GM12878 (cell line): ENCODE measurements around the gene OVOL3. TPM values are rescaled to one million over a fixed set of nuclear protein-coding genes. Genes with fewer than 3 reads are reported as not detected.

Source experiments
- ATAC-seq: fragments of 200-7000 bp; cut with Tn5 transposase; 3 replicates; pipeline ENCODE4 v1.9.1; 2020; ENCODE audit warnings: mild to moderate bottlenecking, moderate library complexity
- BruUV-seq: library from RNA; stranded (reverse); fragments of 400-500 nt; replicated peaks from 2 replicates; lab custom pipeline; 2021; lab: Mats Ljungman, UMichigan
- CTCF ChIA-PET: fragments of 300-600 bp; sonication (Branson Sonifier 250); formaldehyde crosslinking; extraction: SDS; loops from one replicate; lab custom pipeline; 2021; ENCODE audit warnings: inconsistent platforms; lab: Yijun Ruan, JAX
- POLR2A ChIA-PET: fragments of 350-600 bp; formaldehyde crosslinking; extraction: SDS; loops from one replicate; lab custom pipeline; 2021; ENCODE audit warnings: inconsistent platforms; lab: Charles Lee
- RAD21 ChIA-PET: fragments of 300-600 bp; sonication (Branson Sonifier 250); formaldehyde crosslinking; loops from one replicate; lab custom pipeline; 2023; ENCODE audit warnings: antibody characterized with exemption; ENCODE audit not compliant: unreplicated experiment; lab: Charles Lee
- SMC1A ChIA-PET: fragments of 300-600 bp; sonication (Branson Sonifier 250); formaldehyde crosslinking; loops from one replicate; lab custom pipeline; 2023; ENCODE audit not compliant: unreplicated experiment, uncharacterized antibody; lab: Charles Lee
- DNase-seq: peaks from one replicate; pipeline ENCODE4 v3.0.0-alpha.2; 2011; ENCODE audit warnings: low read depth, low spot score
- FAIRE-seq: peaks from 3 replicates; lab custom pipeline; 2011; peaks lifted over from hg19 to GRCh38; lab: Jason Lieb, UNC
- H2AFZ ChIP-seq: 2 replicates; pipeline ENCODE4 v1.6.0; 2011; ENCODE audit warnings: low read depth, low read length, control low read depth; ENCODE audit not compliant: control insufficient read depth
- H3K27ac ChIP-seq: 2 replicates; pipeline ENCODE4 v1.5.1; 2011; ENCODE audit warnings: control low read depth; ENCODE audit not compliant: control insufficient read depth, insufficient read depth
- H3K27me3 ChIP-seq, 2 experiments: replicated peaks in 1 of 2; 2 replicates each; pipeline versions ENCODE4 v1.6.0 to v1.6.1; 2011; ENCODE audit warnings: low read length in 1 of 2; ENCODE audit not compliant: control insufficient read depth in 2 of 2, insufficient read depth in 2 of 2
- H3K36me3 ChIP-seq, 2 experiments: 2 replicates each; pipeline ENCODE4 v1.5.1; 2011; ENCODE audit warnings: low read length in 1 of 2; ENCODE audit not compliant: control insufficient read depth in 2 of 2, insufficient read depth in 2 of 2
- H3K4me1 ChIP-seq: 2 replicates; pipeline ENCODE4 v1.6.1; 2011; ENCODE audit warnings: mild to moderate bottlenecking, low read length, moderate library complexity, mixed read lengths; ENCODE audit not compliant: control insufficient read depth, insufficient read depth
- H3K4me2 ChIP-seq: 2 replicates; pipeline ENCODE4 v1.6.0; 2011; ENCODE audit warnings: control low read depth; ENCODE audit not compliant: control insufficient read depth, insufficient read depth
- H3K4me3 ChIP-seq: fragments of 200-600 bp; sonication (generic); 2 replicates; pipeline ENCODE4 v1.5.1; 2016
- H3K79me2 ChIP-seq: 2 replicates; pipeline ENCODE4 v1.6.0; 2011; ENCODE audit warnings: low read length; ENCODE audit not compliant: control insufficient read depth, insufficient read depth
- H3K9ac ChIP-seq: 2 replicates; pipeline ENCODE4 v1.8.0; 2011; ENCODE audit warnings: low read length, control low read depth, mixed read lengths; ENCODE audit not compliant: control insufficient read depth, insufficient read depth
- H3K9me3 ChIP-seq: replicated peaks from 3 replicates; pipeline ENCODE4 v1.5.1; 2011; ENCODE audit warnings: mild to moderate bottlenecking, low read length; ENCODE audit not compliant: control insufficient read depth, insufficient read depth
- H4K20me1 ChIP-seq: 2 replicates; pipeline ENCODE4 v1.6.0; 2011; ENCODE audit not compliant: control insufficient read depth, insufficient read depth
- ESRRA ChIP-seq: IDR thresholded peaks from 2 replicates; pipeline ENCODE4 v1.6.1; 2012; ENCODE audit warnings: mild to moderate bottlenecking, low read length, improper control_type of control experiment
- FOS ChIP-seq: IDR thresholded peaks from 3 replicates; pipeline ENCODE4 v1.6.1; 2011; ENCODE audit warnings: borderline replicate concordance; ENCODE audit not compliant: insufficient read length; ENCODE audit errors: extremely low read depth
- GABPA ChIP-seq: IDR thresholded peaks from 2 replicates; pipeline ENCODE4 v1.6.1; 2014; ENCODE audit warnings: antibody characterized with exemption, low read depth, mild to moderate bottlenecking, inconsistent platforms
- RCOR1 ChIP-seq: conservative IDR thresholded peaks from 2 replicates; pipeline ENCODE4 v1.6.1; 2012; ENCODE audit warnings: low read depth, low read length, improper control_type of control experiment
- SREBF2 ChIP-seq: IDR thresholded peaks from 2 replicates; pipeline ENCODE4 v1.6.1; 2012; ENCODE audit warnings: mild to moderate bottlenecking, low read length
- WRNIP1 ChIP-seq: IDR thresholded peaks from 2 replicates; pipeline ENCODE4 v1.6.1; 2011; ENCODE audit warnings: low read depth, low read length, improper control_type of control experiment, borderline replicate concordance
- WGBS: methylation state at CpG from one replicate; pipeline ENCODE4 v1.1.6; 2016; ENCODE audit warnings: low lambda C conversion rate; ENCODE audit not compliant: insufficient replicate concordance, insufficient coverage; ENCODE audit errors: missing lambda C conversion rate; 5-methylcytosine and 5-hydroxymethylcytosine counted together
- in situ Hi-C: fragments of 300-500 bp; cut with MboI; formaldehyde crosslinking; loops from 9 replicates; pipeline ENCODE4 v1.14.3; 2018; ENCODE audit warnings: mixed read lengths
- intact Hi-C: fragments of 100-400 bp; cut with micrococcal nuclease; formaldehyde crosslinking; loops from one replicate; pipeline ENCODE4 v1.14.2; 2022; ENCODE audit not compliant: unreplicated experiment
- polyA plus RNA-seq, 11 experiments: library from polyadenylated mRNA; depleted of rRNA in 4 of 11; unstranded in 6 of 11; stranded (reverse) in 5 of 11; fragments of >200 nt; fragmentation: Nextera tagmentation in 4 of 11; fragmentation: Illumina TruSeq in 1 of 11; extraction: Ambion mirVana in 4 of 11; extraction: Trizol in 1 of 11; gene quantifications; 1 replicate in 1 of 11; 2 replicates in 10 of 11; pipeline versions ENCODE4 v1.2.1 to v1.2.3, GENCODE V29; 2011 to 2016; ENCODE audit warnings: inconsistent platforms in 2 of 11, missing spikeins in 2 of 11, low read depth in 1 of 11
- total RNA-seq, 4 experiments: library from RNA; depleted of rRNA in 3 of 4; stranded (reverse); fragments of >200 nt in 3 of 4; fragmentation: Illumina TruSeq in 1 of 4; extraction: Trizol in 1 of 4; gene quantifications; 2 replicates each; pipeline versions ENCODE4 v1.2.1 to v1.2.3, GENCODE V29; 2013 to 2021
- TF ChIP-seq, protein P1 (sequence below): fragments of 450-650 bp; IDR thresholded peaks from 2 replicates; pipeline ENCODE4 v1.6.1; 2016; ENCODE audit warnings: mild to moderate bottlenecking
- TF ChIP-seq, protein P2 (sequence below): IDR thresholded peaks from 2 replicates; pipeline ENCODE4 v1.6.1; 2011; ENCODE audit warnings: mild to moderate bottlenecking, low read depth, low read length, moderate library complexity; ENCODE audit not compliant: insufficient replicate concordance

The OVOL3 gene
- total and polyA plus RNA-seq, 10 of the 15 experiments (the other 5 are each of a cell fraction or from before 2014, with no cell fraction given), result 0.43 TPM; not detected in 9

GRCh38 chr19:36072081-36072480, 38.9 kb upstream of the OVOL3 start:
- intact Hi-C loops, result no loop called here
- CTCF ChIA-PET, result no interaction called here
- no peaks in the 10 kb centered on the region for H3K9me3 ChIP-seq
- no peak overlapping the region for H3K9ac ChIP-seq
- no peak for FAIRE-seq
- H3K36me3 ChIP-seq, result peaks cover 6 to 16% of the 10 kb centered on the region in 2 experiments; a peak in 3 of 4 replicates
- TF ChIP-seq ESRRA (no peak), FOS (no peak), WRNIP1 (no peak), RCOR1 (no peak), GABPA (no peak)
- TF ChIP-seq, all 136 proteins: peak for 0
- DNase-seq, result no peak
- Histone ChIP-seq H3K4me3 (no peak overlapping the region), H2AFZ (no peak overlapping the region), H3K27ac (no peak overlapping the region), H3K27me3 (no peaks in the 10 kb centered on the region), H3K4me1 (no peaks in the 10 kb centered on the region), H3K79me2 (no peaks in the 10 kb centered on the region), H3K4me2 (no peak overlapping the region), H4K20me1 (no peaks in the 10 kb centered on the region)
- in situ Hi-C loops, result no loop called here
- POLR2A ChIA-PET, result no interaction called here
- no TSS peak for BruUV-seq
- WGBS, result 98% methylated on average over 8 of the region's 8 CpGs
- no peak for ATAC-seq
- RAD21 ChIA-PET, result no interaction called here
- SMC1A ChIA-PET, result no interaction called here

DNA sequence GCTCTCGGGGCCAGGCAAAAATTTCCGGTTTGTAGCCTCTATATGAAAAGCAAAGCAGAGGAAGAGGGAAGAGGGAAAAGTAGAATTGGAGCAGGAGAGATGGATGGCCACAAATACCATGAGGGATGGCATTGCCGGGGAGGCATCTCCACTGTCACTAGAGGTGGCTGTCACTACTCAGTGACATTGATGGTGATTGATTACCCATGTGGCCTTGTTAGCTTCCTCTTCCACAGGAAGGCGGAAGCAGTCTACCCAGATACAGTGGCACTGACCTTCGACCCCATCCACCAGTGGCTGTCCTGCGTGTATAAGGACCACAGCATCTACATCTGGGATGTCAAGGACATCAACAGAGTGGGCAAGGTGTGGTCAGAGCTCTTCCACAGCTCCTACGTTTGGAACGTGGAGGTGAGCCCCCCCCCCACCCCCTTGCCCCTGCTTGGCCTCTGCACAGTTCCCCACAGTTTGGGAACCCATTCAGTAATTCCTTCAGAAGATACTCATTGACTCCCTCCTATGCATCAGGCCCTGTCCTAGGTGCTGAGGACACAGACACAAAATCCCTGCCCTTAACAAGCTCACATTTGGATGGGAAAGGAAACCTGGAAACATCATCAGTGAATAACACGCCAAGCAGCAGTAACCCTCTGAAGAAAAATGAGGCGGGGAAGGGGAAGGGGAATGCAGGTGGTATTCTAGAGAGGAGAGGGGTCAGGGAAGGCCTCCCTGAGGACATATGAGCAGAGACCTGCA, 37.6 kb upstream of the OVOL3 start:
- intact Hi-C loops (no loop called here), in situ Hi-C loops (no loop called here)
- Histone ChIP-seq H3K27me3 (no peaks in the 10 kb centered on the region), H3K27ac (no peak overlapping the region), H3K4me1 (no peaks in the 10 kb centered on the region), H3K36me3 (peaks cover 6 to 11% of the 10 kb centered on the region in 2 experiments; a peak in 3 of 4 replicates), H4K20me1 (no peaks in the 10 kb centered on the region), H3K4me3 (no peak overlapping the region), H3K9me3 (no peaks in the 10 kb centered on the region), H3K4me2 (no peak overlapping the region), H3K79me2 (no peaks in the 10 kb centered on the region)
- DNase-seq, result no peak
- no peak for FAIRE-seq
- ChIA-PET CTCF (no interaction called here), RAD21 (no interaction called here), SMC1A (interaction anchor here (0.8 kb wide), 1 partner anchor 61 kb away, joined by 3 read pairs; no protein-coding TSS in a partner anchor)
- BruUV-seq, result no TSS peak
- WGBS, result 87% methylated on average over 10 of the region's 10 CpGs
- ATAC-seq, result no peak
- TF ChIP-seq, protein P1, sequence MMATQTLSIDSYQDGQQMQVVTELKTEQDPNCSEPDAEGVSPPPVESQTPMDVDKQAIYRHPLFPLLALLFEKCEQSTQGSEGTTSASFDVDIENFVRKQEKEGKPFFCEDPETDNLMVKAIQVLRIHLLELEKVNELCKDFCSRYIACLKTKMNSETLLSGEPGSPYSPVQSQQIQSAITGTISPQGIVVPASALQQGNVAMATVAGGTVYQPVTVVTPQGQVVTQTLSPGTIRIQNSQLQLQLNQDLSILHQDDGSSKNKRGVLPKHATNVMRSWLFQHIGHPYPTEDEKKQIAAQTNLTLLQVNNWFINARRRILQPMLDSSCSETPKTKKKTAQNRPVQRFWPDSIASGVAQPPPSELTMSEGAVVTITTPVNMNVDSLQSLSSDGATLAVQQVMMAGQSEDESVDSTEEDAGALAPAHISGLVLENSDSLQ, result peak; percentile 21; the same call in 1 of the 2 replicates
- TF ChIP-seq, protein P2, sequence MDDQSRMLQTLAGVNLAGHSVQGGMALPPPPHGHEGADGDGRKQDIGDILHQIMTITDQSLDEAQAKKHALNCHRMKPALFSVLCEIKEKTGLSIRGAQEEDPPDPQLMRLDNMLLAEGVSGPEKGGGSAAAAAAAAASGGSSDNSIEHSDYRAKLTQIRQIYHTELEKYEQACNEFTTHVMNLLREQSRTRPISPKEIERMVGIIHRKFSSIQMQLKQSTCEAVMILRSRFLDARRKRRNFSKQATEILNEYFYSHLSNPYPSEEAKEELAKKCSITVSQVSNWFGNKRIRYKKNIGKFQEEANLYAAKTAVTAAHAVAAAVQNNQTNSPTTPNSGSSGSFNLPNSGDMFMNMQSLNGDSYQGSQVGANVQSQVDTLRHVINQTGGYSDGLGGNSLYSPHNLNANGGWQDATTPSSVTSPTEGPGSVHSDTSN, result peak; percentile 44
- no peak for TF ChIP-seq SREBF2
- TF ChIP-seq, all 136 proteins: peak for 2
- POLR2A ChIA-PET, result interaction anchor here (0.7 kb wide), 1 partner anchor 13 kb away, joined by 3 read pairs; no protein-coding TSS in a partner anchor
- Histone ChIP-seq H3K9ac (no peak overlapping the region), H2AFZ (no peak overlapping the region)
